K562 (cell line): ENCODE results near the gene DCAF11. TPM values are rescaled to one million over a fixed set of nuclear protein-coding genes. Genes with fewer than 3 reads are reported as not detected.

ENCODE experiments used
- ATAC-seq: fragments of 200-7000 bp; cut with Tn5 transposase; 3 replicates; pipeline ENCODE4 v1.9.1; 2020; ENCODE audit warnings: moderate library complexity
- BruUV-seq: library from RNA; stranded (reverse); fragments of 400-500 nt; replicated peaks from 2 replicates; lab custom pipeline; 2021; lab: Mats Ljungman, UMichigan
- CTCF ChIA-PET: fragments of 300-600 bp; formaldehyde crosslinking; extraction: SDS; loops from one replicate; lab custom pipeline; 2021; ENCODE audit warnings: low intra/inter-chr PET ratio; lab: Yijun Ruan, JAX
- POLR2A ChIA-PET: fragments of 300-600, 350-650 bp; sonication (Branson Sonifier 250); formaldehyde crosslinking; extraction: SDS; loops from one replicate; lab custom pipeline; 2021; ENCODE audit warnings: antibody characterized with exemption, inconsistent platforms; lab: Yijun Ruan, JAX
- DNase-seq, 4 experiments: peaks; one replicate each; pipeline versions ENCODE4 v3.0.0 to v3.0.0-alpha.2; 2011 to 2018; ENCODE audit warnings: low spot score in 3 of 4, mixed read lengths in 3 of 4; ENCODE audit errors: extremely low read depth in 1 of 4
- FAIRE-seq: peaks from 2 replicates; lab custom pipeline; 2011; peaks lifted over from hg19 to GRCh38; lab: Jason Lieb, UNC
- H2AFZ ChIP-seq: 2 replicates; pipeline ENCODE4 v1.6.0; 2011; ENCODE audit warnings: low read depth, low read length, control low read depth, inconsistent platforms
- H3K27ac ChIP-seq: fragments of 200-600 bp; 3 replicates; pipeline ENCODE4 v1.8.0; 2011; ENCODE audit warnings: low read depth, mild to moderate bottlenecking, control low read depth, inconsistent platforms, low read length, moderate library complexity, mixed read lengths; ENCODE audit errors: extremely low read depth
- H3K27me3 ChIP-seq, 2 experiments: fragments of 300-600 bp in 1 of 2; 2 replicates in 1 of 2; 3 replicates in 1 of 2; pipeline versions ENCODE4 v1.6.0 to v1.8.0; 2011; ENCODE audit warnings: inconsistent platforms in 2 of 2, low read length in 2 of 2, mild to moderate bottlenecking in 1 of 2, mixed read lengths in 1 of 2, moderate library complexity in 1 of 2; ENCODE audit not compliant: control insufficient read depth in 2 of 2, insufficient read depth in 2 of 2
- H3K36me3 ChIP-seq: fragments of 300-600 bp; 3 replicates; pipeline ENCODE4 v1.8.0; 2011; ENCODE audit warnings: mild to moderate bottlenecking, low read length, inconsistent platforms; ENCODE audit not compliant: control insufficient read depth, insufficient read depth
- H3K4me1 ChIP-seq, 2 experiments: fragments of 200-600 bp in 1 of 2; replicated peaks in 1 of 2; 2 replicates in 1 of 2; 3 replicates in 1 of 2; pipeline versions ENCODE4 v1.5.1 to v1.8.0; 2011; ENCODE audit warnings: inconsistent platforms in 2 of 2, low read length in 2 of 2, mild to moderate bottlenecking in 1 of 2, mixed read lengths in 1 of 2, moderate library complexity in 1 of 2; ENCODE audit not compliant: control insufficient read depth in 2 of 2, insufficient read depth in 2 of 2
- H3K4me2 ChIP-seq: 2 replicates; pipeline ENCODE4 v1.6.1; 2011; ENCODE audit warnings: low read length, control low read depth, inconsistent platforms, mixed read lengths; ENCODE audit not compliant: insufficient read depth
- H3K4me3 ChIP-seq: fragments of 200-600 bp; sonication (generic), shearing (Covaris generic); 2 replicates; pipeline ENCODE4 v1.5.1; 2016; ENCODE audit warnings: control low read depth, inconsistent platforms
- H3K79me2 ChIP-seq: fragments of 200-600 bp; 3 replicates; pipeline ENCODE4 v1.8.0; 2011; ENCODE audit warnings: low read length, inconsistent platforms; ENCODE audit not compliant: control insufficient read depth, insufficient read depth
- H3K9ac ChIP-seq, 2 experiments: 2 replicates each; pipeline versions ENCODE4 v1.6.0 to v1.6.1; 2011; ENCODE audit warnings: low read depth in 2 of 2, low read length in 2 of 2, control low read depth in 1 of 2, inconsistent platforms in 1 of 2, mild to moderate bottlenecking in 1 of 2, mixed read lengths in 1 of 2; ENCODE audit not compliant: insufficient read depth in 1 of 2
- H3K9me1 ChIP-seq: one replicate; pipeline ENCODE4 v1.6.0; 2011; ENCODE audit warnings: inconsistent platforms, mild to moderate bottlenecking, low read length, moderate library complexity; ENCODE audit not compliant: control insufficient read depth, insufficient read depth
- H3K9me3 ChIP-seq: replicated peaks from 2 replicates; pipeline ENCODE4 v1.5.1; 2011; ENCODE audit warnings: low read depth, low read length, inconsistent platforms; ENCODE audit not compliant: control insufficient read depth, insufficient read depth
- H4K20me1 ChIP-seq: replicated peaks from 2 replicates; pipeline ENCODE4 v1.6.1; 2011; ENCODE audit warnings: low read length, inconsistent platforms, mixed read lengths; ENCODE audit not compliant: control insufficient read depth, insufficient read depth
- EGR1 ChIP-seq: fragments of 450-650 bp; conservative IDR thresholded peaks from 2 replicates; pipeline ENCODE4 v1.6.1; 2017; ENCODE audit warnings: mild to moderate bottlenecking
- KLF1 ChIP-seq: fragments of 450-650 bp; IDR thresholded peaks from 2 replicates; pipeline ENCODE4 v1.6.1; 2016; ENCODE audit warnings: missing genetic modification characterization, missing compliant biosample characterization
- MAFK ChIP-seq: IDR thresholded peaks from 2 replicates; pipeline ENCODE4 v1.6.1; 2011; ENCODE audit warnings: low read length, improper control_type of control experiment
- MED1 ChIP-seq: sonication (generic); formaldehyde crosslinking; IDR thresholded peaks from 2 replicates; pipeline ENCODE4 v1.8.1; 2023; ENCODE audit warnings: missing genetic modification reagents, borderline replicate concordance
- NCOA2 ChIP-seq, 2 experiments: fragments of 450-650 bp; IDR thresholded peaks; 2 replicates each; pipeline ENCODE4 v1.6.1; 2018; ENCODE audit warnings: mild to moderate bottlenecking in 2 of 2, moderate library complexity in 1 of 2; ENCODE audit not compliant: partially characterized antibody in 2 of 2
- NFATC3 ChIP-seq: fragments of 450-650 bp; IDR thresholded peaks from 2 replicates; pipeline ENCODE4 v1.6.1; 2017; ENCODE audit warnings: mild to moderate bottlenecking
- NR4A1 ChIP-seq, 2 experiments: fragments of 250-450 bp in 1 of 2; fragments of 450-650 bp in 1 of 2; sonication (Bioruptor Pico) in 1 of 2; IDR thresholded peaks; 2 replicates each; pipeline versions ENCODE4 v1.4.0 to v1.6.1; 2016 to 2020; ENCODE audit warnings: mild to moderate bottlenecking in 2 of 2, missing compliant biosample characterization in 1 of 2, missing genetic modification characterization in 1 of 2, moderate library complexity in 1 of 2
- RBM34 ChIP-seq: fragments of 200-400 bp; formaldehyde crosslinking; IDR thresholded peaks from 2 replicates; pipeline ENCODE4 v1.6.1; 2018; ENCODE audit warnings: low read length, borderline replicate concordance; ENCODE audit not compliant: insufficient read depth
- SIN3A ChIP-seq, 2 experiments: fragments of 150-350 bp in 1 of 2; IDR thresholded peaks; 2 replicates each; pipeline ENCODE4 v1.6.1; 2011 to 2016; ENCODE audit warnings: borderline replicate concordance in 2 of 2, low read depth in 2 of 2, low read length in 2 of 2, mild to moderate bottlenecking in 2 of 2, moderate library complexity in 2 of 2; ENCODE audit not compliant: control insufficient read depth in 1 of 2
- SMAD4 ChIP-seq: fragments of 250-450 bp; sonication (Bioruptor Pico); conservative IDR thresholded peaks from 2 replicates; pipeline ENCODE4 v1.8.0; 2021; ENCODE audit warnings: inconsistent platforms, mild to moderate bottlenecking, moderate library complexity
- SMARCA5 ChIP-seq: fragments of 450-650 bp; IDR thresholded peaks from 2 replicates; pipeline ENCODE4 v1.6.1; 2016
- ZNF143 ChIP-seq: sonication (generic); formaldehyde crosslinking; IDR thresholded peaks from 2 replicates; pipeline ENCODE4 v1.9.0; 2022; ENCODE audit warnings: mild to moderate bottlenecking, missing genetic modification reagents
- ZNF282 ChIP-seq: sonication (generic); formaldehyde crosslinking; IDR thresholded peaks from 2 replicates; pipeline ENCODE4 v1.8.1; 2023; ENCODE audit warnings: missing genetic modification reagents
- WGBS: fragments of 100-300 bp; shearing (Covaris generic); methylation state at CpG from one replicate; pipeline ENCODE4 v1.1.6; 2016; ENCODE audit warnings: low coverage, mixed read lengths; ENCODE audit not compliant: insufficient coverage; ENCODE audit errors: missing lambda C conversion rate; 5-methylcytosine and 5-hydroxymethylcytosine counted together
- in situ Hi-C: fragments of 300-500 bp; cut with MboI; formaldehyde crosslinking; loops from 4 replicates; pipeline ENCODE4 v1.15.0; 2018; ENCODE audit warnings: inconsistent platforms, mixed read lengths
- intact Hi-C: fragments of 100-400 bp; cut with micrococcal nuclease; formaldehyde crosslinking; loops from 2 replicates; pipeline ENCODE4 v1.14.2; 2022
- polyA plus RNA-seq, 8 experiments: library from polyadenylated mRNA; depleted of rRNA in 4 of 8; stranded (reverse) in 5 of 8; unstranded in 3 of 8; fragments of >200 nt; fragmentation: Nextera tagmentation in 2 of 8; fragmentation: Illumina TruSeq in 1 of 8; extraction: Ambion mirVana in 2 of 8; extraction: Trizol in 1 of 8; gene quantifications; 2 replicates each; pipeline versions ENCODE4 v1.2.1 to v1.2.3, GENCODE V29; 2011 to 2014; ENCODE audit warnings: inconsistent platforms in 1 of 8, missing spikeins in 1 of 8
- total RNA-seq, 7 experiments: library from RNA; depleted of rRNA in 6 of 7; stranded (reverse); fragments of >200 nt in 6 of 7; fragmentation: Illumina TruSeq in 2 of 7; extraction: Trizol in 2 of 7; gene quantifications; 2 replicates each; pipeline versions ENCODE4 v1.2.1 to v1.2.3, GENCODE V29; 2011 to 2021; ENCODE audit warnings: low replicate concordance in 1 of 7
- TF ChIP-seq, protein P1 (sequence below): fragments of 450-650 bp; IDR thresholded peaks from 2 replicates; pipeline ENCODE4 v1.6.1; 2017; ENCODE audit warnings: antibody characterized with exemption, mild to moderate bottlenecking

DCAF11 gene
- total and polyA plus RNA-seq, 9 of the 15 experiments (the other 6 are each of a cell fraction or from before 2014, with no cell fraction given): 8.5 to 46.2 (median 36.4) TPM

GRCh38 chr14:24093901-24094840 lies 20.4 kb upstream of the DCAF11 start, which contains the start of gene PCK2:
Gene PCK2, plus strand, starts transcription at chr14:24094311. Its CDS starts 95 bp downstream, at chr14:24094406.
- H3K4me2 ChIP-seq: peak within 1 kb of the TSS; percentile 95
- peak within 1 kb of the TSS; percentile 77 for H2AFZ ChIP-seq
- peak; percentile 80 for FAIRE-seq
- peak within 1 kb of the TSS; percentile 98 for H3K27ac ChIP-seq
- H3K36me3 ChIP-seq: peaks cover 25% of the 10 kb centered on the region; the same call in 2 of the 3 replicates
- H3K4me3 ChIP-seq: peak within 1 kb of the TSS; percentile 99
- peak within 1 kb of the TSS; percentile 96 to 100 for H3K9ac ChIP-seq
- no peaks in the 10 kb centered on the region for H3K9me3 ChIP-seq
- no TSS peak for BruUV-seq
- POLR2A ChIA-PET: interaction anchor here (0.5 to 5.8 kb wide), 25 partner anchors 9 to 655 kb away, joined by 3 to 40 read pairs (median 4); partner anchors contain the start of genes DCAF11, EMC9, IRF9 and PSME1
- H3K27me3 ChIP-seq: no peaks in the 10 kb centered on the region
- H3K79me2 ChIP-seq: peaks cover 29% of the 10 kb centered on the region
- WGBS: 2% methylated on average over 24 of the region's 68 CpGs
- DNase-seq: peak; percentile 92 to 97 (median 96)
- H3K4me1 ChIP-seq: peaks cover 20 to 22% of the 10 kb centered on the region in 2 experiments; a peak in 4 of 5 replicates
- CTCF ChIA-PET: no interaction called here
- 0 out of 2 replicates have a peak, but pooled peaks cover 2% of the 10 kb centered on the region for H4K20me1 ChIP-seq
- intact Hi-C loops (loop anchor here (2.0 to 10.0 kb wide), 3 partner anchors 21 to 79 kb away; partner anchors contain the start of genes DCAF11, EMC9, NRL and PSME2), in situ Hi-C loops (loop anchor here (5.0 kb wide), 1 partner anchor 37 kb away; no protein-coding TSS in a partner anchor)
- H3K9me1 ChIP-seq: no peaks in the 10 kb centered on the region
- ATAC-seq: peak; percentile 92
- no peak for TF ChIP-seq ZNF143 (CRISPR knock-in tag)
- TF ChIP-seq SMARCA5: peak; percentile 30; the same call in 1 of the 2 replicates
- TF ChIP-seq KLF1 (tag): no peak
- TF ChIP-seq NCOA2 (IDR thresholded peaks at IDR 0.05; ENCODE audit: partially characterized antibody in 2 of 2): no peak
- TF ChIP-seq SMAD4 (CRISPR knock-in tag): peak; percentile 91
- TF ChIP-seq NR4A1 (CRISPR knock-in tag; IDR thresholded peaks at IDR 0.05): no peak; the same call in 1 of the 2 replicates
- no peak for TF ChIP-seq NR4A1 (tag; IDR thresholded peaks at IDR 0.05)
- TF ChIP-seq RBM34: no peak
- TF ChIP-seq ZNF282 (CRISPR knock-in tag): no peak
- TF ChIP-seq EGR1: peak; percentile 85
- no peak for TF ChIP-seq NFATC3
- no peak for TF ChIP-seq MAFK
- TF ChIP-seq SIN3A (IDR thresholded peaks at IDR 0.05; ENCODE audit: borderline replicate concordance in 2 of 2, control insufficient read depth in 1 of 2, low read depth in 2 of 2, low read length in 2 of 2): 0 out of 4 replicates have a peak, but pooled peaks of 1 of the 2 experiments have one; percentile 9
- no peak for TF ChIP-seq MED1 (CRISPR knock-in tag)
- TF ChIP-seq, protein P1, sequence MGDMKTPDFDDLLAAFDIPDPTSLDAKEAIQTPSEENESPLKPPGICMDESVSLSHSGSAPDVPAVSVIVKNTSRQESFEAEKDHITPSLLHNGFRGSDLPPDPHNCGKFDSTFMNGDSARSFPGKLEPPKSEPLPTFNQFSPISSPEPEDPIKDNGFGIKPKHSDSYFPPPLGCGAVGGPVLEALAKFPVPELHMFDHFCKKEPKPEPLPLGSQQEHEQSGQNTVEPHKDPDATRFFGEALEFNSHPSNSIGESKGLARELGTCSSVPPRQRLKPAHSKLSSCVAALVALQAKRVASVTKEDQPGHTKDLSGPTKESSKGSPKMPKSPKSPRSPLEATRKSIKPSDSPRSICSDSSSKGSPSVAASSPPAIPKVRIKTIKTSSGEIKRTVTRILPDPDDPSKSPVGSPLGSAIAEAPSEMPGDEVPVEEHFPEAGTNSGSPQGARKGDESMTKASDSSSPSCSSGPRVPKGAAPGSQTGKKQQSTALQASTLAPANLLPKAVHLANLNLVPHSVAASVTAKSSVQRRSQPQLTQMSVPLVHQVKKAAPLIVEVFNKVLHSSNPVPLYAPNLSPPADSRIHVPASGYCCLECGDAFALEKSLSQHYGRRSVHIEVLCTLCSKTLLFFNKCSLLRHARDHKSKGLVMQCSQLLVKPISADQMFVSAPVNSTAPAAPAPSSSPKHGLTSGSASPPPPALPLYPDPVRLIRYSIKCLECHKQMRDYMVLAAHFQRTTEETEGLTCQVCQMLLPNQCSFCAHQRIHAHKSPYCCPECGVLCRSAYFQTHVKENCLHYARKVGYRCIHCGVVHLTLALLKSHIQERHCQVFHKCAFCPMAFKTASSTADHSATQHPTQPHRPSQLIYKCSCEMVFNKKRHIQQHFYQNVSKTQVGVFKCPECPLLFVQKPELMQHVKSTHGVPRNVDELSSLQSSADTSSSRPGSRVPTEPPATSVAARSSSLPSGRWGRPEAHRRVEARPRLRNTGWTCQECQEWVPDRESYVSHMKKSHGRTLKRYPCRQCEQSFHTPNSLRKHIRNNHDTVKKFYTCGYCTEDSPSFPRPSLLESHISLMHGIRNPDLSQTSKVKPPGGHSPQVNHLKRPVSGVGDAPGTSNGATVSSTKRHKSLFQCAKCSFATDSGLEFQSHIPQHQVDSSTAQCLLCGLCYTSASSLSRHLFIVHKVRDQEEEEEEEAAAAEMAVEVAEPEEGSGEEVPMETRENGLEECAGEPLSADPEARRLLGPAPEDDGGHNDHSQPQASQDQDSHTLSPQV: peak; percentile 15; the same call in 1 of the 2 replicates
